ENCODE data around the gene AUTS2. TPM values are rescaled to one million over a fixed set of nuclear protein-coding genes. Genes with fewer than 3 reads are reported as not detected.

AUTS2 gene
- total and polyA plus RNA-seq, 10 of the 15 experiments (the other 5 are each of a cell fraction or from before 2014, with no cell fraction given), result 6.4 to 55.6 (median 21.6) TPM

DNA sequence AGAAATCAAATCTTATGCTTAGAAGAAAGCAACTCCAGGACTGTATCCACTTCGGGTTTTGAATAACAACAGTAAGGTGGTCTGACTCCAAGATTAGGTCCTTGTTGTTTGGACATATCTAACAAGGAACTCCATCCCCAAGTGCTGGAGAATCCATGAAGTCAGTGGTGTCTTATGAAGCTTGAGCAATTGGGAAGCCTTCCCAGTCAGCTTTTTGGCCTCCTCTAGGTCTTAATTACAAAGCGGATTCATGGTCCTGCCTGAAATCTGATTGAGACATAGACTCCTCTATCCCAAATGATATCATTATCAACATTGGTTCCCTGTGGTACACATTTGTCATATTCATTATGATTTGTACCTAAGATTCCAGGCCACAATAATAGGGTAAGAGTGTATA is 642.6 kb downstream of the AUTS2 start:
- no peak overlapping the region for H3K27ac ChIP-seq (ENCODE audit: control insufficient read depth, insufficient read depth)
- H3K4me1 ChIP-seq (ENCODE audit: control insufficient read depth, insufficient read depth, low read length), result peaks cover 7% of the 10 kb centered on the region
- no peaks in the 10 kb centered on the region for H3K36me3 ChIP-seq (ENCODE audit: control insufficient read depth in 2 of 2, insufficient read depth in 2 of 2, low read length in 1 of 2)
- RAD21 ChIA-PET (ENCODE audit: unreplicated experiment), result no interaction called here
- intact Hi-C loops (cut with micrococcal nuclease; ENCODE audit: unreplicated experiment) (no loop called here), in situ Hi-C loops (cut with MboI) (no loop called here)
- WGBS (ENCODE audit: insufficient coverage, insufficient replicate concordance, low lambda C conversion rate, missing lambda C conversion rate), result 74% methylated on average over 2 of the region's 2 CpGs
- H3K4me3 ChIP-seq, result no peak overlapping the region
- CTCF ChIA-PET, result no interaction called here
- FAIRE-seq, result no peak
- POLR2A ChIA-PET, result no interaction called here
- H3K79me2 ChIP-seq (ENCODE audit: control insufficient read depth, insufficient read depth, low read length), result no peaks in the 10 kb centered on the region
- H3K4me2 ChIP-seq (ENCODE audit: control insufficient read depth, insufficient read depth), result no peak overlapping the region
- ATAC-seq, result no peak
- SMC1A ChIA-PET (ENCODE audit: uncharacterized antibody, unreplicated experiment), result interaction anchor here (0.8 kb wide), 1 partner anchor 66 kb away, joined by 3 read pairs; no protein-coding TSS in a partner anchor
- H3K9me3 ChIP-seq (replicated peaks; ENCODE audit: control insufficient read depth, insufficient read depth, low read length), result no peaks in the 10 kb centered on the region
- no peak overlapping the region for H2AFZ ChIP-seq (ENCODE audit: control insufficient read depth, low read depth, low read length)
- no peaks in the 10 kb centered on the region for H3K27me3 ChIP-seq (replicated peaks in 1 of 2; ENCODE audit: control insufficient read depth in 2 of 2, insufficient read depth in 2 of 2, low read length in 1 of 2)
- H4K20me1 ChIP-seq (ENCODE audit: control insufficient read depth, insufficient read depth), result no peaks in the 10 kb centered on the region
- BruUV-seq (replicated peaks), result no TSS peak
- TF ChIP-seq NFYA (IDR thresholded peaks at IDR 0.05; ENCODE audit: borderline replicate concordance, low read depth, low read length), result no peak
- DNase-seq (ENCODE audit: low read depth, low spot score), result no peak
- no peak overlapping the region for H3K9ac ChIP-seq (ENCODE audit: control insufficient read depth, insufficient read depth, low read length)

GRCh38 chr7:70241536-70242175 is 643.4 kb downstream of the AUTS2 start:
- CTCF ChIA-PET, result no interaction called here
- RAD21 ChIA-PET (ENCODE audit: unreplicated experiment), result no interaction called here
- Histone ChIP-seq H3K4me2 (ENCODE audit: control insufficient read depth, insufficient read depth) (no peak overlapping the region), H3K36me3 (ENCODE audit: control insufficient read depth in 2 of 2, insufficient read depth in 2 of 2, low read length in 1 of 2) (no peaks in the 10 kb centered on the region), H2AFZ (ENCODE audit: control insufficient read depth, low read depth, low read length) (no peak overlapping the region), H3K9me3 (replicated peaks; ENCODE audit: control insufficient read depth, insufficient read depth, low read length) (no peaks in the 10 kb centered on the region), H3K4me3 (no peak overlapping the region), H3K4me1 (ENCODE audit: control insufficient read depth, insufficient read depth, low read length) (peaks cover 7% of the 10 kb centered on the region), H3K9ac (ENCODE audit: control insufficient read depth, insufficient read depth, low read length) (no peak overlapping the region), H3K79me2 (ENCODE audit: control insufficient read depth, insufficient read depth, low read length) (no peaks in the 10 kb centered on the region), H4K20me1 (ENCODE audit: control insufficient read depth, insufficient read depth) (no peaks in the 10 kb centered on the region), H3K27ac (ENCODE audit: control insufficient read depth, insufficient read depth) (no peak overlapping the region), H3K27me3 (replicated peaks in 1 of 2; ENCODE audit: control insufficient read depth in 2 of 2, insufficient read depth in 2 of 2, low read length in 1 of 2) (no peaks in the 10 kb centered on the region)
- intact Hi-C loops (cut with micrococcal nuclease; ENCODE audit: unreplicated experiment), result no loop called here
- DNase-seq (ENCODE audit: low read depth, low spot score) (no peak), ATAC-seq (no peak), FAIRE-seq (no peak)
- WGBS (ENCODE audit: insufficient coverage, insufficient replicate concordance, low lambda C conversion rate, missing lambda C conversion rate), result 55% methylated on average over 2 of the region's 2 CpGs
- POLR2A ChIA-PET, result no interaction called here
- SMC1A ChIA-PET (ENCODE audit: uncharacterized antibody, unreplicated experiment), result interaction anchor here (0.8 kb wide), 1 partner anchor 65 kb away, joined by 3 read pairs; no protein-coding TSS in a partner anchor
- in situ Hi-C loops (cut with MboI), result no loop called here
- BruUV-seq (replicated peaks), result no TSS peak
- TF ChIP-seq POLR2AphosphoS5 (IDR thresholded peaks at IDR 0.05; ENCODE audit: low read length) (no peak), CBX5 (IDR thresholded peaks at IDR 0.05; ENCODE audit: low read depth) (no peak), PAX5 (IDR thresholded peaks at IDR 0.05; ENCODE audit: borderline replicate concordance, low read depth, low read length) (no peak), ZBTB40 (IDR thresholded peaks at IDR 0.05; ENCODE audit: borderline replicate concordance) (no peak), FOXM1 (IDR thresholded peaks at IDR 0.05; ENCODE audit: low read depth, low read length) (no peak), WRNIP1 (IDR thresholded peaks at IDR 0.05; ENCODE audit: borderline replicate concordance, low read depth, low read length) (no peak)
- TF ChIP-seq, protein P1, sequence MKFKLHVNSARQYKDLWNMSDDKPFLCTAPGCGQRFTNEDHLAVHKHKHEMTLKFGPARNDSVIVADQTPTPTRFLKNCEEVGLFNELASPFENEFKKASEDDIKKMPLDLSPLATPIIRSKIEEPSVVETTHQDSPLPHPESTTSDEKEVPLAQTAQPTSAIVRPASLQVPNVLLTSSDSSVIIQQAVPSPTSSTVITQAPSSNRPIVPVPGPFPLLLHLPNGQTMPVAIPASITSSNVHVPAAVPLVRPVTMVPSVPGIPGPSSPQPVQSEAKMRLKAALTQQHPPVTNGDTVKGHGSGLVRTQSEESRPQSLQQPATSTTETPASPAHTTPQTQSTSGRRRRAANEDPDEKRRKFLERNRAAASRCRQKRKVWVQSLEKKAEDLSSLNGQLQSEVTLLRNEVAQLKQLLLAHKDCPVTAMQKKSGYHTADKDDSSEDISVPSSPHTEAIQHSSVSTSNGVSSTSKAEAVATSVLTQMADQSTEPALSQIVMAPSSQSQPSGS (IDR thresholded peaks at IDR 0.05; ENCODE audit: low read length), result no peak

Measured in GM12878 (cell line).